Measurements from ENCODE around the gene NUDT16. TPM values are rescaled to one million over a fixed set of nuclear protein-coding genes. Genes with fewer than 3 reads are reported as not detected.

NUDT16 gene
- total RNA-seq, 1 experiment from 2014 or later = 19.3 TPM

Other genes with a start within 250 kb of the NUDT16 start
- 259 and 260 TPM in 2 replicates for gene MRPL3, start 121.2 kb downstream of the NUDT16 start, total RNA-seq (2014; rRNA removed; shearing (Covaris generic))

Data from HT-29 (cell line).